HepG2 (cell line): Measurements from ENCODE around the gene ZNF587B. TPM values are rescaled to one million over a fixed set of nuclear protein-coding genes. Genes with fewer than 3 reads are reported as not detected.
"Not testable (repeated sequence)": the region's sequence is repeated elsewhere in the genome, so short reads cannot be mapped to it uniquely, and the experiment has no call there.

ENCODE experiments used
- ATF4 ChIP-seq, 2 experiments: fragments of 450-650 bp in 1 of 2; sonication (generic) in 1 of 2; formaldehyde crosslinking; IDR thresholded peaks; 2 replicates each; pipeline versions ENCODE4 v1.5.0 to v1.8.0; 2020 to 2022; ENCODE audit warnings: mild to moderate bottlenecking in 1 of 2, missing genetic modification reagents in 1 of 2
- CREM ChIP-seq, 2 experiments: sonication (generic) in 1 of 2; formaldehyde crosslinking in 1 of 2; IDR thresholded peaks; 2 replicates each; pipeline versions ENCODE4 v1.4.0 to v1.6.1; 2016 to 2020; ENCODE audit warnings: antibody characterized with exemption in 1 of 2, mild to moderate bottlenecking in 1 of 2, missing genetic modification reagents in 1 of 2
- KDM5A ChIP-seq: fragments of 200-600 bp; sonication (generic); IDR thresholded peaks from 2 replicates; pipeline ENCODE4 v1.7.0; 2018; ENCODE audit warnings: antibody characterized with exemption, mild to moderate bottlenecking, low read length, borderline replicate concordance
- MNT ChIP-seq: fragments of 450-650 bp; IDR thresholded peaks from 2 replicates; pipeline ENCODE4 v1.6.1; 2016
- MXD4 ChIP-seq: IDR thresholded peaks from 2 replicates; pipeline ENCODE4 v1.6.1; 2016; ENCODE audit warnings: mild to moderate bottlenecking, missing biosample characterization, missing genetic modification reagents
- NFYB ChIP-seq: sonication (generic); formaldehyde crosslinking; IDR thresholded peaks from 2 replicates; pipeline ENCODE4 v1.4.0; 2020; ENCODE audit warnings: missing genetic modification reagents
- RBFOX2 ChIP-seq: fragments of 200-400 bp; formaldehyde crosslinking; IDR thresholded peaks from 2 replicates; pipeline ENCODE4 v1.6.1; 2017; ENCODE audit warnings: low read depth, mild to moderate bottlenecking, low read length
- SAFB2 ChIP-seq: sonication (generic); formaldehyde crosslinking; IDR thresholded peaks from 2 replicates; pipeline ENCODE4 v1.5.1; 2020; ENCODE audit warnings: missing genetic modification reagents, low read depth, mild to moderate bottlenecking, borderline replicate concordance
- SOX6 ChIP-seq, 2 experiments: fragments of 450-650 bp in 1 of 2; sonication (generic) in 1 of 2; formaldehyde crosslinking in 1 of 2; IDR thresholded peaks; 2 replicates each; pipeline versions ENCODE4 v1.4.0 to v1.6.1; 2017 to 2020; ENCODE audit warnings: antibody characterized with exemption in 1 of 2, mild to moderate bottlenecking in 1 of 2, missing genetic modification reagents in 1 of 2
- YY1 ChIP-seq: IDR thresholded peaks from 2 replicates; pipeline ENCODE4 v1.6.1; 2011; ENCODE audit warnings: low read length, low read depth, moderate library complexity, mild to moderate bottlenecking; ENCODE audit not compliant: insufficient read depth, insufficient replicate concordance
- polyA plus RNA-seq, 8 experiments: library from polyadenylated mRNA; depleted of rRNA in 3 of 8; stranded (reverse) in 7 of 8; unstranded in 1 of 8; fragments of >200 nt; fragmentation: Illumina TruSeq in 4 of 8; extraction: Trizol in 4 of 8; gene quantifications; 2 replicates each; pipeline versions ENCODE4 v1.2.1 to v1.2.3, GENCODE V29; 2011 to 2016; ENCODE audit warnings: low read depth in 4 of 8, missing spikeins in 1 of 8, mixed read lengths in 1 of 8; ENCODE audit not compliant: insufficient read depth in 1 of 8
- total RNA-seq, 5 experiments: library from RNA; depleted of rRNA; stranded (reverse); fragments of >200 nt; fragmentation: Illumina TruSeq; extraction: Trizol; gene quantifications; 2 replicates each; pipeline ENCODE4 v1.2.3, GENCODE V29; 2016; ENCODE audit warnings: low read depth in 1 of 5
- TF ChIP-seq, protein P1 (sequence below): sonication (generic); formaldehyde crosslinking; IDR thresholded peaks from 2 replicates; pipeline ENCODE4 v1.5.0; 2020; ENCODE audit warnings: mild to moderate bottlenecking, missing genetic modification reagents, borderline replicate concordance

Gene ZNF587B
- total and polyA plus RNA-seq, 2 of the 13 experiments (the other 11 are each of a cell fraction or from before 2014, with no cell fraction given) = 5.2 to 29.9 TPM

- TF ChIP-seq MNT (peak; percentile 57), KDM5A (peak; percentile 63; the same call in 1 of the 2 replicates), YY1 (peak; percentile 66), SOX6 (CRISPR knock-in tag; IDR thresholded peaks at IDR 0.05) (0 out of 2 replicates have a peak, but pooled peaks have one; percentile 30), SAFB2 (CRISPR knock-in tag) (peak; percentile 34; the same call in 1 of the 2 replicates), NFYB (peak; percentile 88), MXD4 (CRISPR knock-in tag) (0 out of 2 replicates have a peak, but pooled peaks have one; percentile 27), ATF4 (CRISPR knock-in tag; IDR thresholded peaks at IDR 0.05) (peak in 1 of 2 experiments; percentile 30; a peak in 1 of 4 replicates), CREM (IDR thresholded peaks at IDR 0.05) (peak; percentile 93), RBFOX2 (peak; percentile 55; the same call in 1 of the 2 replicates)
- TF ChIP-seq, protein P1, sequence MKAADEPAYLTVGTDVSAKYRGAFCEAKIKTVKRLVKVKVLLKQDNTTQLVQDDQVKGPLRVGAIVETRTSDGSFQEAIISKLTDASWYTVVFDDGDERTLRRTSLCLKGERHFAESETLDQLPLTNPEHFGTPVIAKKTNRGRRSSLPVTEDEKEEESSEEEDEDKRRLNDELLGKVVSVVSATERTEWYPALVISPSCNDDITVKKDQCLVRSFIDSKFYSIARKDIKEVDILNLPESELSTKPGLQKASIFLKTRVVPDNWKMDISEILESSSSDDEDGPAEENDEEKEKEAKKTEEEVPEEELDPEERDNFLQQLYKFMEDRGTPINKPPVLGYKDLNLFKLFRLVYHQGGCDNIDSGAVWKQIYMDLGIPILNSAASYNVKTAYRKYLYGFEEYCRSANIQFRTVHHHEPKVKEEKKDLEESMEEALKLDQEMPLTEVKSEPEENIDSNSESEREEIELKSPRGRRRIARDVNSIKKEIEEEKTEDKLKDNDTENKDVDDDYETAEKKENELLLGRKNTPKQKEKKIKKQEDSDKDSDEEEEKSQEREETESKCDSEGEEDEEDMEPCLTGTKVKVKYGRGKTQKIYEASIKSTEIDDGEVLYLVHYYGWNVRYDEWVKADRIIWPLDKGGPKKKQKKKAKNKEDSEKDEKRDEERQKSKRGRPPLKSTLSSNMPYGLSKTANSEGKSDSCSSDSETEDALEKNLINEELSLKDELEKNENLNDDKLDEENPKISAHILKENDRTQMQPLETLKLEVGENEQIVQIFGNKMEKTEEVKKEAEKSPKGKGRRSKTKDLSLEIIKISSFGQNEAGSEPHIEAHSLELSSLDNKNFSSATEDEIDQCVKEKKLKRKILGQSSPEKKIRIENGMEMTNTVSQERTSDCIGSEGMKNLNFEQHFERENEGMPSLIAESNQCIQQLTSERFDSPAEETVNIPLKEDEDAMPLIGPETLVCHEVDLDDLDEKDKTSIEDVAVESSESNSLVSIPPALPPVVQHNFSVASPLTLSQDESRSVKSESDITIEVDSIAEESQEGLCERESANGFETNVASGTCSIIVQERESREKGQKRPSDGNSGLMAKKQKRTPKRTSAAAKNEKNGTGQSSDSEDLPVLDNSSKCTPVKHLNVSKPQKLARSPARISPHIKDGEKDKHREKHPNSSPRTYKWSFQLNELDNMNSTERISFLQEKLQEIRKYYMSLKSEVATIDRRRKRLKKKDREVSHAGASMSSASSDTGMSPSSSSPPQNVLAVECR (CRISPR knock-in tag) = peak; percentile 77
- TF ChIP-seq SOX6 (IDR thresholded peaks at IDR 0.05); CREM (CRISPR knock-in tag; IDR thresholded peaks at IDR 0.05): not testable (repeated sequence)
These were observed 19.8 kb downstream of the ZNF587B start, which contains the start of gene ZNF587 (continued) for GRCh38 chr19:57849666-57850473.
